Activated T-cell treated with anti-CD3 and anti-CD28 coated beads, Interleukin-2, amount 50 U/mL, for 4 hours (primary cell): Measurements from ENCODE around the gene ARPC5L. TPM values are rescaled to one million over a fixed set of nuclear protein-coding genes. Genes with fewer than 3 reads are reported as not detected.
"Not testable (repeated sequence)": the region's sequence is repeated elsewhere in the genome, so short reads cannot be mapped to it uniquely, and the experiment has no call there.

Experiments
- ATAC-seq, 2 donors: fragments of 200-7000 bp; cut with Tn5 transposase; one replicate each; pipeline ENCODE4 v1.10.0; 2021
- DNase-seq: peaks from one replicate; pipeline ENCODE4 v3.0.0-alpha.2; 2020
- H3K27me3 Mint-ChIP-seq: one replicate; pipeline ENCODE4 v1.8.0; 2021; ENCODE audit warnings: low read depth, mixed read lengths
- H3K36me3 Mint-ChIP-seq: one replicate; pipeline ENCODE4 v1.8.0; 2022; ENCODE audit warnings: mixed read lengths; ENCODE audit not compliant: insufficient read depth
- H3K4me1 Mint-ChIP-seq: one replicate; pipeline ENCODE4 v1.8.0; 2021; ENCODE audit warnings: low read depth, mixed read lengths
- H3K4me3 Mint-ChIP-seq: one replicate; pipeline ENCODE4 v1.8.0; 2021; ENCODE audit warnings: mild to moderate bottlenecking, moderate library complexity, mixed read lengths
- H3K9me3 Mint-ChIP-seq: one replicate; pipeline ENCODE4 v1.8.0; 2021; ENCODE audit warnings: mixed read lengths
- total RNA-seq, 3 donors: library from RNA; stranded (reverse); gene quantifications; one replicate each; pipeline ENCODE4 v1.2.1, GENCODE V29; 2021

ARPC5L gene
- total RNA-seq, 3 donors from 2014 or later = 131 to 146 (median 146) TPM

DNA sequence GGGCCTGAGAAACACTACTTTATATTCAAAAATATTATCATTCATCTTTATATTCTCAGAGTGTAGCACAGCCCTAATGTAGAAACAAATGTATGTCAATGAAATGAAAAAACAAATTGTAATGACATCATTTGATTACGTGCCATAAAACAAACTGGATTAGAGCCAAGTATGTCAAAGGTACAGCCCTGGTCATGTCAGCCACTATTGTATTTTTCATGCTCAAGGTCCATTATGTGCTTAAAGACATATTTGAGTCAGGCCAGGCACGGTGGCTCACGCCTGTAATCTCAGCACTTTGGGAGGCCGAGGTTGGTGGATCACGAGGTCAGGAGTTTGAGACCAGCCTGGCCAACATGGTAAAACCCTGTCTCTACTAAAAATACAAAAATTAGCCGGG is 58.5 kb downstream of the ARPC5L start:
- not testable (repeated sequence) for H3K4me1 Mint-ChIP-seq, H3K4me3 Mint-ChIP-seq, DNase-seq, H3K27me3 Mint-ChIP-seq, H3K9me3 Mint-ChIP-seq, ATAC-seq
- peaks cover 22% of the 10 kb centered on the region for H3K36me3 Mint-ChIP-seq

Other genes starting within 250 kb of the ARPC5L start
- gene NR6A1, start 90.8 kb upstream of the ARPC5L start, total RNA-seq = 1 to 10 TPM; 2.3 to 3.5 (median 2.7) TPM
- under 1 TPM in 1 of 3 donors, not detected in 2; 0.03 TPM for gene OLFML2A, start 85.0 kb upstream of the ARPC5L start, total RNA-seq
- not detected for gene WDR38, start 8.7 kb upstream of the ARPC5L start, total RNA-seq
- 1,000 to 10,000 TPM; 2,385 to 2,622 (median 2,487) TPM for gene RPL35, start 173 bp upstream of the ARPC5L start, total RNA-seq
- gene GOLGA1, start 79.0 kb downstream of the ARPC5L start, total RNA-seq = 10 to 100 TPM; 13.0 to 15.4 (median 14.0) TPM